Measurements from ENCODE around the gene PLXNA4. TPM values are rescaled to one million over a fixed set of nuclear protein-coding genes. Genes with fewer than 3 reads are reported as not detected.

Gene PLXNA4
- total RNA-seq, 2 donors from 2014 or later, result 12.2 to 27.7 TPM

DNA sequence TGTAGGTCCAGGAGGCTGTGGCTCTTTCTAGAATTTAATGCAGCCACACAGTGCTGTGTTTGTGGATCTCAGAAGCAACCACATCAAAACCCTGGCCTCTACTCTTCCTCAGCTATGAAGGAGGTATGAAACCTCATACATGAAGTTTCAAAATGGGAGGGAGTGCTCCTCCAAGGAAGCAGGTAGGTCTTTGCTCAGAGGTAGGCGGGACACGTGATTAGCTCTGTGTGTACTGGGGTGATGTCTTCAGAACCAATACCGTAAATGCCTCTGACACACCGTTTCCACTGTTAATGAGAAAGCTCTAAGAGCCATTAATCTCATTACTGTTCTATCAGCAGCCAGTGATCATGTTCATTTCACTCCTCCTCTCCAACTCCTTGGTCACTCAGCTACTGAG is 126.1 kb downstream of the PLXNA4 start:
- Histone ChIP-seq H3K4me3 (no peak overlapping the region), H3K9me3 (no peaks in the 10 kb centered on the region), H3K27ac (no peak overlapping the region), H3K27me3 (replicated peaks; ENCODE audit: insufficient read depth) (no peaks in the 10 kb centered on the region), H3K36me3 (no peaks in the 10 kb centered on the region), H3K4me1 (ENCODE audit: control insufficient read depth in 1 of 2, low read depth in 2 of 2) (peaks cover 0 to 3% of the 10 kb centered on the region in 2 donors)
- no peak for DNase-seq (ENCODE audit: low spot score)
- TF ChIP-seq, protein P1, sequence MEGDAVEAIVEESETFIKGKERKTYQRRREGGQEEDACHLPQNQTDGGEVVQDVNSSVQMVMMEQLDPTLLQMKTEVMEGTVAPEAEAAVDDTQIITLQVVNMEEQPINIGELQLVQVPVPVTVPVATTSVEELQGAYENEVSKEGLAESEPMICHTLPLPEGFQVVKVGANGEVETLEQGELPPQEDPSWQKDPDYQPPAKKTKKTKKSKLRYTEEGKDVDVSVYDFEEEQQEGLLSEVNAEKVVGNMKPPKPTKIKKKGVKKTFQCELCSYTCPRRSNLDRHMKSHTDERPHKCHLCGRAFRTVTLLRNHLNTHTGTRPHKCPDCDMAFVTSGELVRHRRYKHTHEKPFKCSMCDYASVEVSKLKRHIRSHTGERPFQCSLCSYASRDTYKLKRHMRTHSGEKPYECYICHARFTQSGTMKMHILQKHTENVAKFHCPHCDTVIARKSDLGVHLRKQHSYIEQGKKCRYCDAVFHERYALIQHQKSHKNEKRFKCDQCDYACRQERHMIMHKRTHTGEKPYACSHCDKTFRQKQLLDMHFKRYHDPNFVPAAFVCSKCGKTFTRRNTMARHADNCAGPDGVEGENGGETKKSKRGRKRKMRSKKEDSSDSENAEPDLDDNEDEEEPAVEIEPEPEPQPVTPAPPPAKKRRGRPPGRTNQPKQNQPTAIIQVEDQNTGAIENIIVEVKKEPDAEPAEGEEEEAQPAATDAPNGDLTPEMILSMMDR (IDR thresholded peaks at IDR 0.05), result no peak
- no peak for ATAC-seq (ENCODE audit: insufficient number of reproducible peaks, low FRiP score, low read depth)

DNA sequence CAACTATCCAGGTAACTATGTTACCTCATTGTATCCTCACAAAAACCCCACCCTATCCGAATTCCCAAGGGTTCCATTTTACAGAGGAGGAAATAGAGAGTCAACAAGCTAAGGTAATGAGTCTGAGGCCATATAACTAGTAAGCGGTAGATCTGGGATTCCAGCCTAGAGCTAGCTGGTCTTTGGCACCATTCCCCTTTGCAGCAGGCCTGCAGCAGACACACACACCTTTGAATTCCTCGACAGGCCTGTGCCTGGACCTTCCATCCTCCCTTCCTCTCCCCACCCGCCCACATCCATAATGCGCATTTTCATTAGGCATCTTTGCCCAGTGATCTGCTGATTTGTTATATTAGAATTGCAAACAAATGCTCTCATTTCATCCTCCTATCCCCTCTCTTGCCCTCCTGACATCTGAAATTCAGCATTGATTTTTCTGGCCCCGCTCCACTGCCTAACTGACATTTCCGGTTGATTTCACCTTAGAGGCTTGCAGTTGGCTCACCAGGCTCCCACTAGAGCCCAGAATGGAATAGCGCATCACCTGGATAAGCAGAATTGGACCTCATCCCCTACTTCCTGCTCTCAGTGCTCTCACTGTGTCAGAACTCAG is 129.5 kb downstream of the PLXNA4 start:
- DNase-seq (ENCODE audit: low spot score) (no peak), ATAC-seq (ENCODE audit: insufficient number of reproducible peaks, low FRiP score, low read depth) (no peak)
- no peaks in the 10 kb centered on the region for H3K36me3 ChIP-seq
- no peak overlapping the region for H3K27ac ChIP-seq
- H3K4me1 ChIP-seq (ENCODE audit: control insufficient read depth in 1 of 2, low read depth in 2 of 2), result peaks cover 0 to under 1% of the 10 kb centered on the region in 2 donors
- TF ChIP-seq, protein P1 (IDR thresholded peaks at IDR 0.05), result no peak
- no peaks in the 10 kb centered on the region for H3K9me3 ChIP-seq
- no peaks in the 10 kb centered on the region for H3K27me3 ChIP-seq (replicated peaks; ENCODE audit: insufficient read depth)
- no peak overlapping the region for H3K4me3 ChIP-seq

DNA sequence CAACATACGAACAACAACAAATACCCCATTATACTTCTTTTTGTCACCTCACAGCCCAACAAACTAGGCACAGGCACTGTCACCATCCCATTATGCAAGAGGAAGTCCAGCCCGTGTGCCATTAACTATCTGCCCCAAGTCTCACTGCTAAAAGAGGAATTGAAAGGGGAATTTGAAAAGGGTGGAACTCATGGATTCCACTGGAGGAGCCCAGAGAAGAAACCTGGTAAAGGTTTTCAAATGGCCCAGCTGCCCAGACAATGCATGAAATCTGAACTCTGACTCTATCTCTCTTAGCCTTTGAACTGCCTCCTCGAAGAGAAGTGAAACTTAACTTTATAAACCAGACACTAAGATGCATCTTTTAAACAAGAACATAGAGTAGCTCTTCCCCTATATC is 130.0 kb downstream of the PLXNA4 start:
- TF ChIP-seq, protein P1 (IDR thresholded peaks at IDR 0.05), result no peak
- no peaks in the 10 kb centered on the region for H3K27me3 ChIP-seq (replicated peaks; ENCODE audit: insufficient read depth)
- DNase-seq (ENCODE audit: low spot score), result no peak
- no peaks in the 10 kb centered on the region for H3K9me3 ChIP-seq
- H3K4me3 ChIP-seq, result no peak overlapping the region
- H3K27ac ChIP-seq, result no peak overlapping the region
- no peaks in the 10 kb centered on the region for H3K4me1 ChIP-seq (ENCODE audit: control insufficient read depth in 1 of 2, low read depth in 2 of 2)
- ATAC-seq (ENCODE audit: insufficient number of reproducible peaks, low FRiP score, low read depth), result no peak
- H3K36me3 ChIP-seq, result no peaks in the 10 kb centered on the region

DNA sequence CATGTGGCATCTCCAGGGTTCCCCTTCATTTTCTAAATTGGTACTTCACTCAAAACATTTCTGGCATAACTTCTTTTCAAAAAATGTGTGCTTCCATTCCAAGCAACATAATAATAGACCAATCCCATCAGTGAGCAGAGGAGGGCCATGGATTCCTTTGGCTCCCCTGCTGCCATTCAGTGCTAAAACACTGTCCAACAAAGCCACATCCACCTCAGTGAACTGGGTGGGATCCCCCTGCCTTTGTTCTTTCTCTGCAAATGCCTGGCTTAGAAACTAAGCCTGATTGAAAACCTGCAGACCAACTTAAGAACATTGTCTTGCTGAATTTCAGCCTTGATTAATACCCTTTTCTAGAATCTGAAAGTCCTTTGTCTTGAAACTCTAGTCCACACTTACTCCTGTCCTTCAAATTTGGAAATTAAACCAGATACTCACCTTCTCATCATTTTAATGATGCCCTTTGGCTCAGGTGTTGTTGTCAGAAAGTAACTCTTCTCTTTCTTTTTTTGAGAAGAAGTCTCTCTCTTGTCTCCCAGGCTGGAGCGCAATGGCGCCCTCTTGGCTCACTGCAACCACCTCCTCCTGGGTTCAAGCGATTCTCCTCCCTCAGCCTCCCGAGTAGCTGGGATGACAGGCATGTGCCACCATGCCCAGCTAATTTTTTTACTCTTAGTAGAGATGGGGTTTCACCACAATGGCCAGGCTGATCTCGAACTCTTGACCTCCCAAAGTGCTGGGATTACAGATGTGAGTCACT is 132.3 kb downstream of the PLXNA4 start:
- TF ChIP-seq, protein P1 (IDR thresholded peaks at IDR 0.05), result no peak
- H3K4me1 ChIP-seq (ENCODE audit: control insufficient read depth in 1 of 2, low read depth in 2 of 2), result no peaks in the 10 kb centered on the region
- H3K36me3 ChIP-seq, result no peaks in the 10 kb centered on the region
- H3K27ac ChIP-seq, result no peak overlapping the region
- no peaks in the 10 kb centered on the region for H3K27me3 ChIP-seq (replicated peaks; ENCODE audit: insufficient read depth)
- no peak overlapping the region for H3K4me3 ChIP-seq
- H3K9me3 ChIP-seq, result no peaks in the 10 kb centered on the region
- ATAC-seq (ENCODE audit: insufficient number of reproducible peaks, low FRiP score, low read depth), result no peak
- DNase-seq (ENCODE audit: low spot score), result no peak

DNA sequence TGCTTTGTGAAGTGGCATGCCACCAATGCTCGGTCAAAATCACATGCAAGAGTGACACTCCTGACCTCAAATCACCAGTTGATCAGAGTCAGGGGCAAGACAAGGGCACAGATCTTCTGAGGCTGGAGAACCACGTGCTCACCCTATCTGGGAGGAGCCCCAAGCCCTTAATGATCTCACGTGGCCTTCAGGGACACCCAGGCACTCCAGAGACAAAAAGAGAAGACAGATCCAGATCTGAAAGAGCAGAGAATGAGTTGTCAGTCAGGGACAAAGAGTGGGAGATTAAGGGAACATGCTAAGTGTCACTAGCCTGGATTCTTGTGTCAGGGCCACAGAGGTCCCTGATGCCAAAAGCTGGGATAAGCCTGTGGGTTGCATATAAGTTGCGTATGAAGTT is 134.3 kb downstream of the PLXNA4 start:
- TF ChIP-seq, protein P1 (IDR thresholded peaks at IDR 0.05), result no peak
- no peaks in the 10 kb centered on the region for H3K36me3 ChIP-seq
- H3K27me3 ChIP-seq (replicated peaks; ENCODE audit: insufficient read depth), result no peaks in the 10 kb centered on the region
- H3K27ac ChIP-seq, result no peak overlapping the region
- no peaks in the 10 kb centered on the region for H3K9me3 ChIP-seq
- H3K4me3 ChIP-seq, result no peak overlapping the region
- H3K4me1 ChIP-seq (ENCODE audit: control insufficient read depth in 1 of 2, low read depth in 2 of 2), result peaks cover 0 to 4% of the 10 kb centered on the region in 2 donors
- DNase-seq (ENCODE audit: low spot score) (no peak), ATAC-seq (ENCODE audit: insufficient number of reproducible peaks, low FRiP score, low read depth) (no peak)

Measured in thoracic aorta (tissue), 2 donors.